ENCODE measurements around the gene ATG5.

Gene ATG5

DNA sequence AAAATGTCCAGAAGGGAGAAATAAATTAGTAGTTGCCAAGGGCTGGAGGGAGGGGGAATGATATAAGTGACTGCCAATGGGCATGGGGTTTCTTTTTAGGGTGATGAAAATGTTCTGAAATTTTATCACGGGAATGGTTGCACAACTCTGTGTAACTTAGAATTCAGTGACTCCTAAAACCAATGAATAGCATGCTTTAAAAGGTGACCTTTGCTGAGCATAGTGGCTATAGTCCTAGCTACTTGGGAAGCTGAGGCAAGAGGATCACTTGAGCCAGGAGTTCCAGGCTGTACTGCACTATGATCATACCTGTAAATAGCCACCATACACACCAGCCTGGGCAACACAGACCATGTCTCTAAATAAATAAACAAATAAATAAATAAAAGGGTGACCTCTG lies 109.0 kb downstream of the ATG5 start:
- DNase-seq (ENCODE audit: low spot score) = no peak

DNA sequence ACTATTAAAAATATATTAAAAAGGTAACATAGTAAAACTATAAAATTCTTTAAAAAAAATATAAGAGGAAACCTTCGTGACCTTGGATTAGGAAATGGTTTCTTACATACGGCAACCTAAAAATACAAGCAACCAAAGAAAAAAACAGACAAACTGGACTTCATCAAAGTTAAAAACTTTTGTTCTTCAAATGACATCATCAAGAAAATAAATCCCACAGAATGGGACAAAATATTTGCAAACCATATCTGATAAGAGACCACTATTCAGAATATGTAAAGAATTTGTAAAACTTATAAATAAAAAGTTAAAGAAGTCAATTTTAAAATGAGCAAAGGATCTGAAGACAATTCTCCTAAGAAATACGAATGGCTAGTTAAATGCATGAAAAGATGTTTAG lies 110.0 kb downstream of the ATG5 start:
- DNase-seq (ENCODE audit: low spot score) = no peak

DNA sequence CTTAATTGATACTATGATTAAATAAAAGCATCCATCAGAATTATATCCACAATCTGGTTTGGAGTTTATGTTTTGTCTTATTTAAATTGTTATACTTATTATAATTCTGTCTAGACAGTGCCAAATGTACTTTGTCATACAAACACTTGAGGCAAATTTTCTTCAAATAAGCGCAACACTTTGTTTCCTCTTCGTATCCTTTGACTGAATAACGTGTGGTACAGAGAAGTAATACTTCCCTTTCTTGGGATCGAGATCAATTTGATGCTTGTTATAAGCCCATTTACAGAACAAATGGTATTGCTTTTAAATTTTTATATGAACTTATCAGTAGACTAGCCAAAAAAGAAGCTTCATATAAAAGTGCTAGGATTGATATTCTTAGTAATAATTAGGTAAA lies 111.0 kb downstream of the ATG5 start:
- DNase-seq (ENCODE audit: low spot score) = no peak

DNA sequence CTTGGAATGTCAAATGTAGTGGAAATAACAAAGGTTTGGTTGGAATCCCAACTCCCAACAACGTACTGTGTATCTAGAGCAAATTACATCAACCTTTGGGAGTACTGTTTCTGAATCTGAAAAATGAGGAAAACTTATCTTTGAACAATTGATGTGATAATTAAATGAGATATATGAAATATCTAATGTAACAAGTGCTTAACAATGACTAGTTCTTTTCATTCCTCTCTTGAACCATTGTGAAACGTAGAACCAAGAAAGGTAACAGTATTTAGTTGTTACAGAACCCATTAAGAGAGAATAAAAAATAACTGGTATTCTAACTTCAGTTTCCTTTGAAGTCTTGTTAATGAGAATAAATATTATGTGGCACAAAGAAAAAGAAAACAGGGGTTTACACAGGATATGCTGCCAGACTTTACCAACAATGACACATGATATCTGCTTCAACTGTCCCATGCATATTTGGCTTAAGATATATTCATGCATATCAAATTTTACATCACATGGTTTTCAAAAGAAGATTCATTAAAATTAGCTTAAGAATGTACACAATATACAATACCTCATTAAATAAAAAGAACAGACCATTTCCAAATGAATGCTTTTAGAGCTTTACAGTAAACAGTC lies 111.8 kb downstream of the ATG5 start:
- no peak for DNase-seq (ENCODE audit: low spot score)

DNA sequence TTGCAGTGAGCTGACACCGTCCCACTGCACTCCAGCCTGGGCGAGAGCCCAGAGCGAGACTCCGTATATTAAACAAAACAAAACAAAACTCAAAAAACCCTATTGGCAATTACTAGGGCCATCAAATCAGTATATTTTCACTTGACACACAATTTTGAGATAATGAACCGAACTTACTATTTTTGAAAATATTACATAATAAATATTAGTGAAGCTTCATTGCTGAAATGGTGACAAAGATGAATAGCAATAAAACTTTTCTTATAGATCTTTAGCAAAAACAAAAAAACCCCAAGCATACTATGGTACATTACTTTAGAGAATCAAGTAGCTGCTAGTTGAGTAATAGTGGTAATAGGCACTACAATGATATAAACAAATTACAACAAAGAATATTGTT lies 113.0 kb downstream of the ATG5 start:
- DNase-seq (ENCODE audit: low spot score) = no peak

DNA sequence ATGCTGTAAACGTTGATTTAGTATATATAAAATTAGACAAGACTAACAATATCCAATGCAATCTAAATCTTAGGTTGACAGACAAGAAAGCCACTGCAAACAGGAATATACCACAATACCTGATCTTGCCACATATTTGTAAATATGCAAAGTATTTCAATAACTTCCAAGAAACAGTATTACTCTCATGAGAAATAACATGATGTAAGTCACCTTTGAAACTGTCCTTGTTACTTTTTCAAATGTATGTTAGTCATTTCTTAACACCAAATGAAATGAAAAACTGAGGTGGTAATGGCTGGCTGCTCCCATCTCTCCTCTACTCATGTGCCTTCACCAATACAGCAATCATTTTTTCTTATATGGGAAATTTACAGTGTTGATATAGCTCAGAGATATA lies 118.7 kb downstream of the ATG5 start:
- DNase-seq (ENCODE audit: low spot score) = no peak

DNA sequence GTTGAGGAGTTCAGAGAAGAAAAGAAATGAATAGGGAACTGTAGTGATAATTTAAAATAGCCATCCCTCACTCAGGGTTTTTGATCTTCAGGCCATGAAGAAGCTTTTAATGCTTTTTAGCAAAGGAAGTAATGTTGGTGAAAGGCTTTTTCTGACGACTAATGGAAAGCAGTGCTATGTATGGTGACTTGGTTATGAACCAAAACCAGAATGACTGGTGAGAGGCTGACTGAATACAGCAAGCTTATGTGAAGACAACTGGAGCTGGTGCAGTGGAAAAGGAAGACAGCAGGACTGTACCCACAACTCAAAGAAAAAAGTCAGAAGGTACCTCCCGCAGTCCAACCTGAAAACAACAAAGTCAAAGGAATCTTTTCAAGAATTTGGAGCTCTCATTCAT lies 120.6 kb downstream of the ATG5 start:
- no peak for DNase-seq (ENCODE audit: low spot score)

DNA sequence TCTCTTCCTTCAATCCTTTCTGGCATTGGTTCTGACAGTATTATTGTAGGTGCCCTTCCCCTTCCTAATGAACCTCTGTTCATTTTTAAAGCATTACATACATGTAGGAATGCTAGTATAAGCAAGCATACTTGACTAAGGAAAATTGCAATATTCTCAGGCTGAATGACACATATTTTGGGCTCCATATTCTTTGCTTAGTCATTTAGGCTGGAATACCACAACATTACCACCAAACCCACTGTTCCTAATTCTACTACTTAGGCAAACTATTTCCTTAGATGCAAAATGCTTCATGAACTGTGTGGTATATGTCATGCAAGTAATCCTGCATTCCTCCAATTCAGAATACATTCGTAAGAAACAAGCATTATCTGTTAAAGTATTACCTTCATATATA lies 125.6 kb downstream of the ATG5 start:
- peak; percentile 55 for DNase-seq (ENCODE audit: low spot score)

DNA sequence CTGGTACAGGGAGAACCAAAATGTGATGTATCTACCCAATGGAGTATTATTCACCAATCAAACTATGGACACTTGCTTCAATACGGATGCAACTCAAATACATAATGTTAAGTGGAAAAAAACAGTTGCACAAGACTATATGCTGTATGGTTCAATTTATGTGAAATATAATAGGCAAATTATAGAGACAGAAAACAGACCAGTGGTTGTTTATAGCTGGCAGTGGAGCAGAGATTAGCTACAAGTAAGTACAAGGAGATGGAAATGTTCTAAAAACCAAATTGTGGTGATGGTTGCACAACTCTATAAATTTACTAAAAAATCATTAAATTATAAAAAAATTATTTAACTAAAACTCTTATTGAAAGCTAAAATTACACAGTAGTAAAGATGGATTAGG lies 126.2 kb downstream of the ATG5 start:
- no peak for DNase-seq (ENCODE audit: low spot score)

DNA sequence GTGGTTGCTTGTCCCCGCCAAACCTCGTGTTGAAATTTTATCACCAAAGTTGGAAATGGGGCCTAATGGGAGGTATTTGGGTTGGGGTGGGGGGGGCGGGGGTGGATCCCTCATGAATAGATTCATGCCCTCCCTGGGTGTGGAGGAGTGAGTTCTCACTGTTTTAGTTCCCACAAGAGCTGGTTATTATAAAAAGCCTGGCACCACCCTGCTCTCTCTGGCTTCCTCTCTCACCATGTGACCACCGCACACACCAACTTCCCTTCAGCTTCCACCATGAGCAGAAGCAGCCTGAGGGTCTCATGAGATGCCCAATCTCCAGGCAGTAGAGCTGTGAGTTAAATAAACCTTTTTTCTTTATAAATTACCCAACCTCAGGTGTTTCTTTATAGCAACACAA lies 128.1 kb downstream of the ATG5 start:
- DNase-seq (ENCODE audit: low spot score) = no peak

DNA sequence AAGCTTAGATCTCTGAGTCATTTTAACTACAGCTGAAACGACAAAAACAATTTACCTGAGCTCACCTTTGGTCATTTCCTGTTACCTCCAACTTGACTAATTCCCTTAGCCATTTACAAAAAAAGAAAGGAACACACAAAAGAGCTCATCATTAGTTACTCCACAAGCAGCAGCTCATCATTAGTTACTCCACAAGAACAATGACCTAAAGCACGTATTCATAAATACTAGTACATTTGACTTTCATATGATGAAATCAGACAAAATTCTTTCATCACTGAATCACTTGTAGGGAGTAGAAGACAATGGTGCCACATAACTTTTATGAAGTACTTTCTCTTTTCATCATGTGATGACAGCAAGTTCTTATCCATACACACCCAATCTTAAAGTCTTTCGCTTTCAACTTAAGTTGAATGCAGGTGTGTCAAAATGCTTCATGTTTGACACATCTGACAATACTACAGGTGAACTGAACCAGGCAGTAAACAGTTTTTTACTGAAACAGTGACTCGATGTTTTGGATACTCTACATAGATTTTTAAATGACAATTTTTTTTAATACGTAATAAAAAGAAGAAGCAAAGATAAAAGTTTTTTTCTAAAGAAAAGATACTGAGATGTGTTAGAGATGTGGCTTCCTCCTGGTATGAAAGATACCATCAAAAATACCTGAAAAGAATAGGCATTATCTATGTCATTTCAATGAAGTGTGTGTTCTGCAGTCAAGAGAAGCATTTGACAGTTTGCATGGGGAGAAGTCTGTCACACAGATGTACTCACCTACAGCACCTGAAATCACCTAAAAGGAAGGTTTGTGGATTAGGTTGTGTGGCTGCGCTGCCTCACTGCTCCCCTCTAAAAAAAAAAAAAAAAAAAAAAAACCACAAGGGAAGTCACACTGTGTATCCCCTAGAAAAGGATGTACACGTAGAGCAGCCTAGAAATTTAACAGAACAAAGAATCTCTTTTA lies 130.3 kb downstream of the ATG5 start:
- DNase-seq (ENCODE audit: low spot score) = no peak

DNA sequence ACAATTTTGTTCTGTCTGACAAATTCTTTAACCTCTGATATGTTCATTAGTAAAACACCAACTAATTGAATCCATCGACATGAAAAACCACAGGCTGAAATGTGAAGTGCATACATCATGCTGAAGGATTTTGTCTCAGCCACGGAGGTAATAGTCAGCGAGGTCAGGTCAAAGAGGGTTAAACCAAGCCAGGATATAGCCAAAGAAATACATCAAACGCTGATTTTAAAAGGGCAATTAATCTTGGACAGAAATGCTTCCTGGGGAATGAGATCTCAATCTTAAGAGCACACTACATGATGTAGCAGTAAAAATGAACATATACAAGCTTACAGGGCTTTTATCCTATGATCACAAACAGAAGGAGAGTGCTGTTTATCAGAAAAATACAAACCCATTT lies 132.7 kb downstream of the ATG5 start:
- no peak for DNase-seq (ENCODE audit: low spot score)

DNA sequence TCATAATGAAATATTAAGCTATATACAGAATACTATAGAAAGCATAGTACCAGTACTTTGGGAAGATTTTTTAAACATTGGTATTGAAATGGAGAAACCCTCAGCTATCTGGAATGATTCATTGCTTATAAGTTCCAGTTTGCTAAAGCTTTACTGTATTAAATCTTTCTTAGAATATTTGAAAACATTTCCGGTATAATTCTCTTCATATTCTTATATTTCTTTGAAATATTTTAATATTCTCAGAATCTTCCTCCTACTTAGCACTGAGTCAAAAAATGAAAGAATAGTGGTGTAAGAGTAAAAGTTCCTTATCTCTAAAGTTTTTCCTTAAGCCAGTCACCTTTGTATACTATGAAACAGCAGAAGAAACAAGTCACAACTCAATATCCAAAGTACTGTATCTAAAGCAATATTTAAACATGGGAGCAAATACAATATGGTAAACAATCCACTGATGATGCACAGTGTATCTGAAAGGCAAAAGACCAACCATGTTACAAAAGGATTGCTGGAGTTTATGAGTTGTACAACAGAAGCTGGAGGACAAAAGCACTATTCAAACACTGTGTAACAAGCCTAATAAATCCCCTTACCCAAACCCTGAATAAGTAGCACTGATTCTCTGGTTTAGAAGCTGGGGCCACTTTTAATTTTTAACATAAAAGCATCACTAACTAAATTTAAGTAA lies 137.3 kb downstream of the ATG5 start:
- no peak for DNase-seq (ENCODE audit: low spot score)

DNA sequence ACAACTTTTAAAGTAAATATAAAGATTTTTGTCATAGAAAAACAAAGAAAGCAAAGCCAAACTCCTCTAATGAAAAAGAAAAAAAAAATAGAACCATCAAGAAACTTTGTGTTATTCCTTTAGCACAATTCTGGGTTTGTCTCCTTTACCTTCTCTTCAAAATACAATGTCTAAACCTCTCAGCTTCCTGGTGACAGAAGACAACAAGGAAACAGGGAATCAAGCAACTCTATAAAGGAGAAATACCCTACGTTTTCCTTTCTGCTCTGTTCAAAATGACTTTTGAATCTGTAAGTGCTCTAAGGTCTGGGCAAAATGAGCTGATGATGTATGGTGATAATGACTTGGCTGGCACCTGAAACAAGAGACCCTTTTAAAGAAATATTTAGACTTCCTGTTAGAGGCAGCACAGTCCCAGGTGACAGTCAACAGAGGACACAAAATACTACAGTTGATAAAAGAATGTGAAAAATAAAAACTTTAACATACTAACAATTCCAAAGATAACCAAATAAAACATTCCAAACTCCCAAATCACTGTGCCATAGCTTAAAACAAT lies 138.1 kb downstream of the ATG5 start:
- DNase-seq (ENCODE audit: low spot score) = no peak

DNA sequence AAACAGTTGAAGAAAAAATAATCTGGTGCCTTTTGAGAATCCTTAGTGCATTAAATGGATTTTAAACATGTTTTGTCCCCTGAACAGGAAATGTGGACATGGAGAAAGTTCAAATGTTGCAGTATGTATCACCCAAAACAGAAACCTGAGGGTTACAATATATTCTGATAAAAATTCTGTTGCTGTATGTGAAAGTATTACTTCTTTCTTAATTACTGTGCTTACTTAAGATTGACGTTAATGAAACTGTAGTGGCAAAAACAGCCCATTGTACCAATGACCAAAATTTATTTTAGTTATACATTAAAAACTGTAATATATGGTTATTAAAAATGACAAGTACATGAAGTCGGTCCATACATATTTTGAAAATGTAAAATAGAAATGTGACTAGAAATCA lies 138.8 kb downstream of the ATG5 start:
- no peak for DNase-seq (ENCODE audit: low spot score)

DNA sequence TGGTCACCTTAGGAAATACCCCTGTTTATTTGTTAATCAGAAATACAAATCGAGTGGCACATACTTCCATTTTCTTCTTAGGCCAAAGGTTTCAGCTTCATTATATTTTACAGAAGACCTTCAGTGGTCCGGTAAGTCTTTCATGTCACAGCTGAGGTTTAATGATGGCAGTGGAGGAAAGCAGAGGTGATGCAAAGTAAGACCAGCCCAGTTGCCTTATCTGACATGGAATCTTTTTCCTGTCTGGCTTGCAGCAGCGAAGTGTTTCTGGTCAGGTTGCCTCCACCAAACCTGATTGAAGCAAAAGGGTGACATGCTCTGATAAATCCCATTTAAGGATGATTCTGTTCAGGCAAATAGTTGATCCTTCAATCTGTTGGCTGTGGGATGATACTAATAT lies 139.4 kb downstream of the ATG5 start:
- DNase-seq (ENCODE audit: low spot score) = no peak

DNA sequence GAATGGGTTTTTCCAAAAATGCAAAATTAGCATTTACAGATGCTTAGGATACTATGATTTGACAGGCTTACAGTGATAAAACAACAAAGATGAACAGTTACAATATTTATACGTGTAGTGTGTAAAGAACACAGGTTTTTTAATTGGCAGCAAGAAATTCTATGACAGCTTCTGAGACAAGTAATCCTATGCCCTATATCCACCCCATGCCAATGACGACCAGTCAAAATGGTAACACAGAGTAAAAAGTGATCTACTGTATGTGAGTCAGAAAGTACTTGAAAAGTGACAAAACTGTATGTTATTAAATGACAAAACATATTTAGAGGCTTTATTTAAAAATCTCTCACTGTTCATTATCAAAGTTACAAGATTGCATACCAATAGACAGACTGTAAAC lies 139.9 kb downstream of the ATG5 start:
- no peak for DNase-seq (ENCODE audit: low spot score)

DNA sequence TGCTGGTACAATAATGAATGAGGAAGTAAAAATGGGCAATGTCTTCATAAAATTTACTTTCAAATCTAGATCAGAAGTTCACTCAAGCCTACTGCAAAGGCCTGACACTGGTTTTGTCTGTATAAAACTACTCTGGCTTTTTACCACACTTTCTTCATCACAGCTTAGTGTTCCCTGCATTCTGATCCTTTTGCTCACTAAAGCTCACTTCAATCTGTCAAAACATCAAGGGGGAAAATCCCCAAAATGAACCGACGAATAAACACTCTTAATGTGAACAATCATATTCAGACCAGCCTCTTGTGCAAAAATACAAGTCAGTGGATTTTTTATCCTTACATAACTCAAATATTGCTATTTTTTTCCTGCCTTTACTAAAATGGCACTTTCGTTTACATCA lies 140.9 kb downstream of the ATG5 start:
- DNase-seq (ENCODE audit: low spot score) = no peak

DNA sequence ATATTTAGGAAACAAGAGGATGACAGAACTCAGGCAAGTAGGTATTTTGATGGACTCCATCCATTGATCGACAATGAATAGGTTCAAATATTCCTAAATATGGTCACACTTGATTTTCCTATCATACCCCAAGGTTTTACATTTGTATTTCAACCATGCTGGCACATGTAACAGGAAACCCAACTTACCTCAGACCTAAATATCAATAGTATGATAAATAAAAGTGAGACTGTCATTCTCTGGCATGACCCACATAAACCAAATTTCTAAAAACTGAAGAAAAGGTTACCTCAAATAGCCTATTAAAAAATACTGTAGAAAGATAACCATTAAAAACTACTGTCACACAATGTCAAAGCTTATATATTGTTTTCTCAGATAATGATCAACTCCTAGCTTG lies 142.1 kb downstream of the ATG5 start:
- no peak for DNase-seq (ENCODE audit: low spot score)

DNA sequence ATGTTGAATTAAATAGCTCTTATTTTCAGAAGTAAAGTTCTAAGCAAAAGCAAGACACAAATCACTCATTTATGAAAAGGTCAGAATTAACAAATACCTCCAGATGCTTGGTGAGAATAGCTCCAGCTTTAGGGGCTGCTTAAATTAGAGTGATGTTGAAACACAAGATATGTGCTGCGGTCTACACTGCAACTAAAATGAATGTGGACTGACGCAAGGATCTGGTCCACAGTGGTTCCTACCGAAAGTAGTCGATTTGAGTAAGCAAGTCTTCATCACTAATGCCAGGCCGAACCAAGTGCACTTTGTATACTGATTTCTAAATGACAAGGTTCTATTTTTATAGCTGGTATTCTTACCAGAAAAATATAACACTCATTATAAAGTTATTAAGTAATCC lies 143.1 kb downstream of the ATG5 start:
- DNase-seq (ENCODE audit: low spot score) = no peak

DNA sequence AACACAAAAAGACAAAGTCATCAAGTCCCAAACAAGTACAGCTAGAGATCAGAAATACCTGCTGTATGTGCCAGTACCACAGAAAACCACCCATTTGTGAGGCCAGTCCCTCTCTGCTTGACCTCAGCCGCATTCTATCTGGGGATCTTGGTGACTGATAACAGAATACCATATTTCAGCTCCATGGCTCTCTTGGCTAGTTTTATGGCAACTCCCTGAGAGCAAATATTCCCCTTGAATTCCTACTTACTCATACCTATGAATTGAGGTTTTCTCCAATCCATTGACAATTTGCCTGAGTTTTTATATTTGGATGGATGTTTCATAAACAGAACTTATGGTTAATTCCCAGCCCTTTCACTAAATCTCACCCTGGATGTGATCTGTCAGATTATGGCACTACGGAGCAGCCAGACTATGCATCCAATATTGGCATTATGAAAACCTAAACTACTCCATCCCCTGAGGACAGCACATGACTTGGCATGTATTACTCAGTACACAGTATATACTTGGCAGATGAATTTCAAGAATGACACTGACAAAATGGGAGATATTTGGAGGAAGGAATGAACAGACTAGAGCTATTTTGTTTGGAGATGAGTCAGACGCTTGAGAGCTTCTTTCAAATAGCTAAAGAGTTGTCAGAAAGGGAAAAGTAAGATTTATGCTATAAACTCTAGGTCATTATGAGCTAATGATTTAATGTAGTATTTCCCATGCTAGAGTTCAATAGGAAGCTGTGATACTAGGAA lies 143.7 kb downstream of the ATG5 start:
- peak; percentile 29 for DNase-seq (ENCODE audit: low spot score)

DNA sequence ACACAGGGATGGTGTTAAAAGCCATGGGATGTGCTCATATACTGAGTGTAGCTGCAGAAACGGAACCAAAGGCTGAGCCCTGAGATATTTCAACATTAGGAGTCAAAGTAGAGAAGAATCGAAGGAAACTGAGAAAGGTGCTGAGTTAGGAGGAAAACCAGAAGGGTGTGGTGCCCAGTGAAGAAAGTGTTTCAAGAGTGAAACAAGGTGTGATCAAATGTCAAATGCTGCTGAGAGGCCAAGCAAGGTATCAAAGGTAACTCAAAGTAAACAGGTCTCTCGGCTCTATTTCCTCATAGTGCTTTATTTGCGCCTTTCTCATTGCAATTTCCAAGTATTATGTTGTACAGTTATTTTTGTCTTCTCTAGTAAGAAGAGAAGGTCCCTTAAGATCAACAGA lies 145.4 kb downstream of the ATG5 start:
- DNase-seq (ENCODE audit: low spot score) = no peak
